HCT116 (cell line): ENCODE results near the gene FRMD4A. TPM values are rescaled to one million over a fixed set of nuclear protein-coding genes. Genes with fewer than 3 reads are reported as not detected.

Source experiments
- ATAC-seq: fragments of 200-7000 bp; cut with Tn5 transposase; 2 replicates; pipeline ENCODE4 v1.9.1; 2020; ENCODE audit warnings: mild to moderate bottlenecking, moderate library complexity
- BruUV-seq: library from RNA; stranded (reverse); fragments of 400-500 nt; replicated peaks from 2 replicates; lab custom pipeline; 2021; lab: Mats Ljungman, UMichigan
- CTCF ChIA-PET: fragments of 300-600 bp; sonication (Branson Sonifier 250); formaldehyde crosslinking; loops from one replicate; lab custom pipeline; 2021; ENCODE audit warnings: antibody characterized with exemption; lab: Charles Lee
- POLR2A ChIA-PET: fragments of 300-600, 350-600 bp; sonication (Branson Sonifier 250); formaldehyde crosslinking; loops from one replicate; lab custom pipeline; 2021; ENCODE audit warnings: antibody characterized with exemption; lab: Charles Lee
- RAD21 ChIA-PET, 2 experiments: fragments of 300-600 bp; sonication (Branson Sonifier 250); formaldehyde crosslinking; loops; one replicate each; lab custom pipeline; 2023; ENCODE audit warnings: low total read pairs in 2 of 2; ENCODE audit not compliant: uncharacterized antibody in 2 of 2, unreplicated experiment in 2 of 2, low non-redundant PET in 1 of 2; lab: Charles Lee
- DNase-seq: peaks from one replicate; pipeline ENCODE4 v3.0.0-alpha.2; 2010; ENCODE audit warnings: low read depth, low spot score
- H2AFZ ChIP-seq: fragments of 200-600 bp; shearing (Covaris generic), sonication (generic); 2 replicates; pipeline ENCODE4 v1.6.1; 2017; ENCODE audit warnings: low read depth, mixed run types, mixed read lengths, antibody characterized with exemption, low read length; ENCODE audit not compliant: poor library complexity, severe bottlenecking
- H3K27ac ChIP-seq: 2 replicates; pipeline ENCODE4 v1.5.1; 2012; ENCODE audit warnings: low read depth, low read length
- H3K27me3 ChIP-seq: fragments of 200-600 bp; sonication (generic); 2 replicates; pipeline ENCODE4 v1.6.1; 2016; ENCODE audit warnings: mixed run types, low read length, mixed read lengths; ENCODE audit not compliant: insufficient read depth
- H3K36me3 ChIP-seq, 2 experiments: fragments of 200-500 bp in 1 of 2; fragments of 200-600 bp in 1 of 2; sonication (Bioruptor generic) in 1 of 2; sonication (generic) in 1 of 2; 2 replicates each; pipeline versions ENCODE4 v1.5.1 to v1.6.1; 2014 to 2016; ENCODE audit warnings: low read length in 2 of 2, inconsistent platforms in 1 of 2, mixed read lengths in 1 of 2, mixed run types in 1 of 2; ENCODE audit not compliant: insufficient read depth in 2 of 2, control insufficient read depth in 1 of 2
- H3K4me1 ChIP-seq, 2 experiments: fragments of 200-600 bp in 1 of 2; sonication (generic) in 1 of 2; 2 replicates each; pipeline versions ENCODE4 v1.5.1 to v1.6.1; 2012 to 2017; ENCODE audit warnings: low read length in 2 of 2, inconsistent platforms in 1 of 2, mild to moderate bottlenecking in 1 of 2, mixed read lengths in 1 of 2, mixed run types in 1 of 2, moderate library complexity in 1 of 2; ENCODE audit not compliant: insufficient read depth in 2 of 2, control insufficient read depth in 1 of 2
- H3K4me2 ChIP-seq: fragments of 200-600 bp; sonication (generic); 2 replicates; pipeline ENCODE4 v1.6.1; 2017; ENCODE audit warnings: mixed run types, low read length, mixed read lengths
- H3K4me3 ChIP-seq, 2 experiments: fragments of 200-600 bp in 1 of 2; sonication (generic) in 1 of 2; replicated peaks in 1 of 2; 2 replicates each; pipeline ENCODE4 v1.5.1; 2011 to 2016; ENCODE audit warnings: low read length in 2 of 2, control low read depth in 1 of 2, low read depth in 1 of 2, mild to moderate bottlenecking in 1 of 2, mixed read lengths in 1 of 2, mixed run types in 1 of 2
- H3K79me2 ChIP-seq: fragments of 200-600 bp; sonication (generic); 2 replicates; pipeline ENCODE4 v1.6.1; 2017; ENCODE audit warnings: mild to moderate bottlenecking, mixed run types, low read length, moderate library complexity, mixed read lengths; ENCODE audit not compliant: insufficient read depth
- H3K9ac ChIP-seq: fragments of 200-600 bp; sonication (generic); 2 replicates; pipeline ENCODE4 v1.6.1; 2016; ENCODE audit warnings: low read length, mixed read lengths
- H3K9me2 ChIP-seq: fragments of 200-600 bp; sonication (generic), shearing (Covaris generic); 2 replicates; pipeline ENCODE4 v1.6.1; 2017; ENCODE audit warnings: mixed run types, mild to moderate bottlenecking, moderate library complexity; ENCODE audit not compliant: insufficient read depth
- H3K9me3 ChIP-seq, 2 experiments: fragments of 200-500 bp in 1 of 2; fragments of 200-600 bp in 1 of 2; sonication (Bioruptor generic) in 1 of 2; sonication (generic) in 1 of 2; 2 replicates each; pipeline ENCODE4 v1.6.1; 2014 to 2017; ENCODE audit warnings: low read length in 2 of 2, mixed read lengths in 2 of 2, inconsistent platforms in 1 of 2, low read depth in 1 of 2, mild to moderate bottlenecking in 1 of 2, mixed run types in 1 of 2, moderate library complexity in 1 of 2; ENCODE audit not compliant: control insufficient read depth in 1 of 2, insufficient read depth in 1 of 2
- H4K20me1 ChIP-seq: fragments of 200-600 bp; sonication (generic), shearing (Covaris generic); 2 replicates; pipeline ENCODE4 v1.6.1; 2017; ENCODE audit warnings: mixed run types, mild to moderate bottlenecking, moderate library complexity; ENCODE audit not compliant: insufficient read depth
- EGR1 ChIP-seq: IDR thresholded peaks from 2 replicates; pipeline ENCODE4 v1.6.1; 2012; ENCODE audit warnings: low read depth
- SRF ChIP-seq: IDR thresholded peaks from 2 replicates; pipeline ENCODE4 v1.6.1; 2012; ENCODE audit warnings: low read depth
- TCF7L2 ChIP-seq: IDR thresholded peaks from 2 replicates; pipeline ENCODE4 v1.7.0; 2011; ENCODE audit warnings: borderline replicate concordance, inconsistent platforms; ENCODE audit not compliant: insufficient read depth, insufficient read length; ENCODE audit errors: extremely low read depth
- YY1 ChIP-seq: IDR thresholded peaks from 2 replicates; pipeline ENCODE4 v1.6.1; 2011; ENCODE audit warnings: low read length, low read depth, moderate library complexity, mild to moderate bottlenecking; ENCODE audit not compliant: insufficient replicate concordance; ENCODE audit errors: extremely low read depth
- ZFX ChIP-seq: fragments of 450-650 bp; IDR thresholded peaks from 2 replicates; pipeline ENCODE4 v1.6.1; 2017
- intact Hi-C: fragments of 100-400 bp; cut with micrococcal nuclease; formaldehyde crosslinking; loops from 2 replicates; pipeline ENCODE4 v1.10.0; 2022
- total RNA-seq: library from RNA; stranded (reverse); gene quantifications from one replicate; pipeline ENCODE4 v1.2.1, GENCODE V29; 2021; ENCODE audit not compliant: unreplicated experiment
- TF ChIP-seq, protein P1 (sequence below), 3 experiments: fragments of 200-600 bp in 1 of 3; sonication (generic) in 1 of 3; IDR thresholded peaks in 2 of 3; conservative IDR thresholded peaks in 1 of 3; 2 replicates each; pipeline ENCODE4 v1.5.1; 2012 to 2017; ENCODE audit warnings: low read depth in 2 of 3, low read length in 2 of 3, antibody characterized with exemption in 1 of 3, borderline replicate concordance in 1 of 3, control low read depth in 1 of 3, mild to moderate bottlenecking in 1 of 3, mixed read lengths in 1 of 3, mixed run types in 1 of 3, moderate library complexity in 1 of 3; ENCODE audit not compliant: insufficient read depth in 1 of 3
- TF ChIP-seq, protein P2 (sequence below): IDR thresholded peaks from 2 replicates; pipeline ENCODE4 v1.6.1; 2012; ENCODE audit warnings: low read depth
- TF ChIP-seq, protein P3 (sequence below): IDR thresholded peaks from 2 replicates; pipeline ENCODE4 v1.6.1; 2012

Gene FRMD4A
- total RNA-seq, 1 experiment from 2014 or later = 0.20 TPM

DNA sequence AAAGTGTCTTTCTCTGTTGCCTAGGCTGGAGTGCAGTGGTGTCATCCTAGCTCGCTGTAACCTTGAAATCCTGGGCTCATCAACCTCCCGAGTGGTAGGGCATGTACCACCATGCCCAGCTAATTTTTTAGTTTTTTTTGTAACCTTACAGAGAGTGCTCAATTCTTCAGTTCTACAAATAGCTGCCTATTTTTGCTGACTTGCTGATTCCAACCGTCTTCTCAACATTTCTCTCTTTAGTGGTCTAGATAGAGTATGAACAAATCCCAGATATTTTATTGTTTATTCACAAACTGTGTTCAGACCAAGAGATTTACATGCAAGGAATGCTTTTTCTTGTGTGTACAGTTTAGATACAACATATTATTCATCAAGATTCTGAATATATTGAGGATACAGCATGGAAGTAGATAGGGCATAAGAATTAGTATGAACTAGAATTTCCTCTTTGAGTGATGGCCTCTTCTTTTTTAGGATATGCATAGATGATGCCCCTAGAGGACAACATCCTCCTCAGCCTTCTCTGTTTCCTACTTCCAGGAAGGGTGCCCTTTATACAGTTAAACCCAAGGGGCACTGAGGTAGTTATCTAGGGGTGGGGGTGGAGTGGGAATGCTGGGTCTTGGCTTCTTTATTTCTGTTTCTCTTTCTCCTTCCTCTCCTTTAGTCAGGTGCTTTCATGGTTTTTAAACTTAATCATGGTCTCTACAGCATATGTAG lies 717.9 kb downstream of the FRMD4A start:
- Histone ChIP-seq H2AFZ (no peak overlapping the region), H4K20me1 (no peaks in the 10 kb centered on the region), H3K27me3 (no peaks in the 10 kb centered on the region), H3K9me2 (no peaks in the 10 kb centered on the region), H3K79me2 (no peaks in the 10 kb centered on the region), H3K4me1 (no peaks in the 10 kb centered on the region), H3K4me2 (no peak overlapping the region), H3K4me3 (no peak overlapping the region), H3K36me3 (peaks cover 8 to 11% of the 10 kb centered on the region in 2 experiments; a peak in 2 of 4 replicates), H3K9me3 (no peaks in the 10 kb centered on the region), H3K9ac (no peak overlapping the region), H3K27ac (no peak overlapping the region)
- TF ChIP-seq, protein P1, sequence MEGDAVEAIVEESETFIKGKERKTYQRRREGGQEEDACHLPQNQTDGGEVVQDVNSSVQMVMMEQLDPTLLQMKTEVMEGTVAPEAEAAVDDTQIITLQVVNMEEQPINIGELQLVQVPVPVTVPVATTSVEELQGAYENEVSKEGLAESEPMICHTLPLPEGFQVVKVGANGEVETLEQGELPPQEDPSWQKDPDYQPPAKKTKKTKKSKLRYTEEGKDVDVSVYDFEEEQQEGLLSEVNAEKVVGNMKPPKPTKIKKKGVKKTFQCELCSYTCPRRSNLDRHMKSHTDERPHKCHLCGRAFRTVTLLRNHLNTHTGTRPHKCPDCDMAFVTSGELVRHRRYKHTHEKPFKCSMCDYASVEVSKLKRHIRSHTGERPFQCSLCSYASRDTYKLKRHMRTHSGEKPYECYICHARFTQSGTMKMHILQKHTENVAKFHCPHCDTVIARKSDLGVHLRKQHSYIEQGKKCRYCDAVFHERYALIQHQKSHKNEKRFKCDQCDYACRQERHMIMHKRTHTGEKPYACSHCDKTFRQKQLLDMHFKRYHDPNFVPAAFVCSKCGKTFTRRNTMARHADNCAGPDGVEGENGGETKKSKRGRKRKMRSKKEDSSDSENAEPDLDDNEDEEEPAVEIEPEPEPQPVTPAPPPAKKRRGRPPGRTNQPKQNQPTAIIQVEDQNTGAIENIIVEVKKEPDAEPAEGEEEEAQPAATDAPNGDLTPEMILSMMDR (IDR thresholded peaks at IDR 0.05 in 2 of 3, conservative IDR thresholded peaks at IDR 0.05 in 1 of 3; ENCODE audit: borderline replicate concordance in 1 of 3, insufficient read depth in 1 of 3, low read depth in 2 of 3, low read length in 2 of 3) = peak in 1 of 3 experiments; percentile 21; a peak in 2 of 6 replicates
- no peak for TF ChIP-seq ZFX
- ATAC-seq = 0 out of 2 replicates have a peak, but pooled peaks have one; percentile 50
- ChIA-PET POLR2A (no interaction called here), CTCF (interaction anchor here (0.6 to 1.0 kb wide), 3 partner anchors 9 to 241 kb away, joined by 3 to 4 read pairs (median 3); no protein-coding TSS in a partner anchor), RAD21 (no interaction called here)
- intact Hi-C loops = loop anchor here (1.0 kb wide), 1 partner anchor 165 kb away; no protein-coding TSS in a partner anchor
- BruUV-seq = no TSS peak
- DNase-seq = no peak

DNA sequence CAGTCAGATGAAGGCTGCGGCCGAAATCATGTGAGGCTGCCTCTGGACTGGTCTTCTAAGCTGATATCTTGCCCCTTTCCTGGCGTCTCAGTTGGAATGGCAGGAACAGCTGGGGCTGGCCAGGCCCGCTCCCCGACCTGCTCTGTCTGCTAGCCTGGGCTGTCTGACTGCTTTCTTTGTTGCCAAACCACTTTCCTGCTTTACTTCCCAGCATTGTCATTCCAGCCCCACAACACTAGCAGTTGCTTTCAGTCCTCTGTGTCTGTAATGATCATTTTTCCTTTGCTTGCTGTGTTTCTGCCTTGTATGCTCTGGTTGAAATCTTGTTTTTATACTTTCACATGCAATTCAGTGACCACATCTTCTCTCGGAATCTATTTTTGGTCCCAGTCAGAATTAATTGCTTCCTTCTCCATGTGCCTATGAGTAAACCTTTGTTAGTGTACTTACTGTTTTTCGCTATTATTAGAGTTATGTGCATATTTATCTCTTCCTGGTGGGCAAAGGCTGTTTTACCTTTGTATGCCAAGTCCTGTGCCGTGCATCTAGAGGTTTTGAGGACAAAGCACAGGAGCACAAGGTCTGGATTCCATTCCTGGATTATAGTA lies 722.4 kb downstream of the FRMD4A start:
- no peaks in the 10 kb centered on the region for H3K9me3 ChIP-seq
- intact Hi-C loops = no loop called here
- no peaks in the 10 kb centered on the region for H3K9me2 ChIP-seq
- POLR2A ChIA-PET = no interaction called here
- CTCF ChIA-PET = no interaction called here
- no peak overlapping the region for H3K27ac ChIP-seq
- H3K79me2 ChIP-seq = no peaks in the 10 kb centered on the region
- H3K4me2 ChIP-seq = no peak overlapping the region
- RAD21 ChIA-PET = no interaction called here
- peaks cover 0 to 16% of the 10 kb centered on the region in 2 experiments; a peak in 2 of 4 replicates for H3K36me3 ChIP-seq
- TF ChIP-seq SRF = no peak
- TF ChIP-seq YY1 = no peak
- TF ChIP-seq, protein P2, sequence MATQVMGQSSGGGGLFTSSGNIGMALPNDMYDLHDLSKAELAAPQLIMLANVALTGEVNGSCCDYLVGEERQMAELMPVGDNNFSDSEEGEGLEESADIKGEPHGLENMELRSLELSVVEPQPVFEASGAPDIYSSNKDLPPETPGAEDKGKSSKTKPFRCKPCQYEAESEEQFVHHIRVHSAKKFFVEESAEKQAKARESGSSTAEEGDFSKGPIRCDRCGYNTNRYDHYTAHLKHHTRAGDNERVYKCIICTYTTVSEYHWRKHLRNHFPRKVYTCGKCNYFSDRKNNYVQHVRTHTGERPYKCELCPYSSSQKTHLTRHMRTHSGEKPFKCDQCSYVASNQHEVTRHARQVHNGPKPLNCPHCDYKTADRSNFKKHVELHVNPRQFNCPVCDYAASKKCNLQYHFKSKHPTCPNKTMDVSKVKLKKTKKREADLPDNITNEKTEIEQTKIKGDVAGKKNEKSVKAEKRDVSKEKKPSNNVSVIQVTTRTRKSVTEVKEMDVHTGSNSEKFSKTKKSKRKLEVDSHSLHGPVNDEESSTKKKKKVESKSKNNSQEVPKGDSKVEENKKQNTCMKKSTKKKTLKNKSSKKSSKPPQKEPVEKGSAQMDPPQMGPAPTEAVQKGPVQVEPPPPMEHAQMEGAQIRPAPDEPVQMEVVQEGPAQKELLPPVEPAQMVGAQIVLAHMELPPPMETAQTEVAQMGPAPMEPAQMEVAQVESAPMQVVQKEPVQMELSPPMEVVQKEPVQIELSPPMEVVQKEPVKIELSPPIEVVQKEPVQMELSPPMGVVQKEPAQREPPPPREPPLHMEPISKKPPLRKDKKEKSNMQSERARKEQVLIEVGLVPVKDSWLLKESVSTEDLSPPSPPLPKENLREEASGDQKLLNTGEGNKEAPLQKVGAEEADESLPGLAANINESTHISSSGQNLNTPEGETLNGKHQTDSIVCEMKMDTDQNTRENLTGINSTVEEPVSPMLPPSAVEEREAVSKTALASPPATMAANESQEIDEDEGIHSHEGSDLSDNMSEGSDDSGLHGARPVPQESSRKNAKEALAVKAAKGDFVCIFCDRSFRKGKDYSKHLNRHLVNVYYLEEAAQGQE = no peak
- TF ChIP-seq EGR1 = no peak
- TF ChIP-seq, protein P3, sequence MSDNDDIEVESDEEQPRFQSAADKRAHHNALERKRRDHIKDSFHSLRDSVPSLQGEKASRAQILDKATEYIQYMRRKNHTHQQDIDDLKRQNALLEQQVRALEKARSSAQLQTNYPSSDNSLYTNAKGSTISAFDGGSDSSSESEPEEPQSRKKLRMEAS = no peak
- TF ChIP-seq ZFX = no peak
- no peak for TF ChIP-seq TCF7L2
- no peaks in the 10 kb centered on the region for H3K4me1 ChIP-seq
- DNase-seq (no peak), ATAC-seq (no peak)
- no TSS peak for BruUV-seq
- H2AFZ ChIP-seq = no peak overlapping the region
- H4K20me1 ChIP-seq = no peaks in the 10 kb centered on the region
- no peaks in the 10 kb centered on the region for H3K27me3 ChIP-seq
- H3K4me3 ChIP-seq = no peak overlapping the region
- no peak overlapping the region for H3K9ac ChIP-seq
